C4-2B (cell line): Measurements from ENCODE around the gene RPS6KA1.

Experiments
- CTCF ChIP-seq: fragments of 450-650 bp; conservative IDR thresholded peaks from 2 replicates; pipeline ENCODE4 v1.5.1; 2017; ENCODE audit warnings: mild to moderate bottlenecking
- ZFX ChIP-seq: fragments of 450-650 bp; IDR thresholded peaks from 2 replicates; pipeline ENCODE4 v1.6.1; 2017

- TF ChIP-seq CTCF (no peak), ZFX (no peak)
Observed at GRCh38 chr1:26517766-26518049, 11.9 kb upstream of the RPS6KA1 start.
